ENCODE data around the gene FXYD4. TPM values are rescaled to one million over a fixed set of nuclear protein-coding genes. Genes with fewer than 3 reads are reported as not detected.
"Not testable (repeated sequence)": the region's sequence is repeated elsewhere in the genome, so short reads cannot be mapped to it uniquely, and the experiment has no call there.

FXYD4 gene
- total RNA-seq, 1 donor from 2014 or later: not detected

- TF ChIP-seq, protein P1, sequence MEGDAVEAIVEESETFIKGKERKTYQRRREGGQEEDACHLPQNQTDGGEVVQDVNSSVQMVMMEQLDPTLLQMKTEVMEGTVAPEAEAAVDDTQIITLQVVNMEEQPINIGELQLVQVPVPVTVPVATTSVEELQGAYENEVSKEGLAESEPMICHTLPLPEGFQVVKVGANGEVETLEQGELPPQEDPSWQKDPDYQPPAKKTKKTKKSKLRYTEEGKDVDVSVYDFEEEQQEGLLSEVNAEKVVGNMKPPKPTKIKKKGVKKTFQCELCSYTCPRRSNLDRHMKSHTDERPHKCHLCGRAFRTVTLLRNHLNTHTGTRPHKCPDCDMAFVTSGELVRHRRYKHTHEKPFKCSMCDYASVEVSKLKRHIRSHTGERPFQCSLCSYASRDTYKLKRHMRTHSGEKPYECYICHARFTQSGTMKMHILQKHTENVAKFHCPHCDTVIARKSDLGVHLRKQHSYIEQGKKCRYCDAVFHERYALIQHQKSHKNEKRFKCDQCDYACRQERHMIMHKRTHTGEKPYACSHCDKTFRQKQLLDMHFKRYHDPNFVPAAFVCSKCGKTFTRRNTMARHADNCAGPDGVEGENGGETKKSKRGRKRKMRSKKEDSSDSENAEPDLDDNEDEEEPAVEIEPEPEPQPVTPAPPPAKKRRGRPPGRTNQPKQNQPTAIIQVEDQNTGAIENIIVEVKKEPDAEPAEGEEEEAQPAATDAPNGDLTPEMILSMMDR (IDR thresholded peaks at IDR 0.05): no peak
- Mint-ChIP-seq H3K4me3 (ENCODE audit: unreplicated experiment) (no peak overlapping the region), H3K9me3 (ENCODE audit: low read depth) (no peaks in the 10 kb centered on the region), H3K4me1 (ENCODE audit: low read depth) (peaks cover 16% of the 10 kb centered on the region), H3K36me3 (ENCODE audit: low read depth) (no peaks in the 10 kb centered on the region), H3K27me3 (ENCODE audit: low read depth) (no peaks in the 10 kb centered on the region), H3K27ac (ENCODE audit: unreplicated experiment) (no peak overlapping the region)
- DNase-seq (ENCODE audit: low spot score): no peak
Observed at GRCh38 chr10:43417950-43418768, 46.7 kb downstream of the FXYD4 start.

DNA sequence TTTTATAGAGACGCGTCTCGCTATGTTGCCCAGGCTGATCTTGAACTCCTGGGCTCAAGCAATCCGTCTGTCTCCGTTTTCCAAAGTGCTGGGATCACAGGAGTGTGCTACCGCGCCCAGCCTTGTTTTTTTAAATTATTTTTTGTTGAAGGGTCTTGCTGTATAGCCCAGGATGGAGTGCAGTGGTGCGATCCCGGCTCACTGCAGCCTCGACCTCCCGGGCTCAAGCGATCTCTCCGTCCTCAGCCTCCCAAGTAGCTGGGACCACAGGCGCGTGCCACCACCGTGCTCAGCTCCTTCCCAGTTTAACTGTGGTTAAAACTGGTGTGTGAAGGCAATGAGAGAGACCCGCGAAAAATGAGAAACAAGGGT lies 48.5 kb downstream of the FXYD4 start:
- Mint-ChIP-seq H3K36me3 (ENCODE audit: low read depth) (no peaks in the 10 kb centered on the region), H3K27ac (ENCODE audit: unreplicated experiment) (peak overlapping the region; percentile 89), H3K9me3 (ENCODE audit: low read depth) (no peaks in the 10 kb centered on the region), H3K4me1 (ENCODE audit: low read depth) (peaks cover 16% of the 10 kb centered on the region), H3K4me3 (ENCODE audit: unreplicated experiment) (peak overlapping the region; percentile 87), H3K27me3 (ENCODE audit: low read depth) (no peaks in the 10 kb centered on the region)
- TF ChIP-seq, protein P1 (IDR thresholded peaks at IDR 0.05): no peak
- DNase-seq (ENCODE audit: low spot score): no peak

- TF ChIP-seq, protein P1 (IDR thresholded peaks at IDR 0.05): peak; percentile 71
- Mint-ChIP-seq H3K27ac (ENCODE audit: unreplicated experiment) (peak overlapping the region; percentile 98), H3K27me3 (ENCODE audit: low read depth) (no peaks in the 10 kb centered on the region), H3K36me3 (ENCODE audit: low read depth) (no peaks in the 10 kb centered on the region), H3K4me3 (ENCODE audit: unreplicated experiment) (peak overlapping the region; percentile 87), H3K9me3 (ENCODE audit: low read depth) (no peaks in the 10 kb centered on the region), H3K4me1 (ENCODE audit: low read depth) (peaks cover 16% of the 10 kb centered on the region)
- DNase-seq (ENCODE audit: low spot score): no peak
Observed at GRCh38 chr10:43420369-43421200, 49.1 kb downstream of the FXYD4 start.

- H3K4me3 Mint-ChIP-seq (ENCODE audit: unreplicated experiment): peak overlapping the region; percentile 87
- TF ChIP-seq, protein P1 (IDR thresholded peaks at IDR 0.05): no peak
- no peaks in the 10 kb centered on the region for H3K36me3 Mint-ChIP-seq (ENCODE audit: low read depth)
- H3K27me3 Mint-ChIP-seq (ENCODE audit: low read depth): no peaks in the 10 kb centered on the region
- DNase-seq (ENCODE audit: low spot score): no peak
- H3K27ac Mint-ChIP-seq (ENCODE audit: unreplicated experiment): peak overlapping the region; percentile 98
- no peaks in the 10 kb centered on the region for H3K9me3 Mint-ChIP-seq (ENCODE audit: low read depth)
- H3K4me1 Mint-ChIP-seq (ENCODE audit: low read depth): peaks cover 16% of the 10 kb centered on the region
Observed at GRCh38 chr10:43421201-43421507, 49.7 kb downstream of the FXYD4 start.

DNA sequence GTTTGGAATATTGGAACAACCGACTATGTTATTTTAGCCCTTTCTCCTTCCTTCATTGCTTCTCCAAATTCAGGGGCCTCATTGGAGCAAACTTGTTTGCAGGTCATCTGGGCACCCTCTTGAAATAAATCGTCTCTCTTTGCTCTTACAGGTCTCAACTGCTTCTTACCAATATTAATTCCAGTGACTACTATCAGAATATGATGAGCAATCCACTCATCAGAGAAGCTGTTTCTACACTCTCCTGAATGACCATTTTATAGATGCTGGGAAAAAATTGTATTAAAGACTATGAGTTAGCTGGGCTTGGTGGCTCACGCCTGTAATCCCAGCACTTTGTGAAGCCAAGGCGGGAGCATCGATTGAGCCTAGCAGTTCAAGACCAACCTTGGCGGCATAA lies 50.1 kb downstream of the FXYD4 start:
- peak overlapping the region; percentile 31 for H3K4me3 Mint-ChIP-seq (ENCODE audit: unreplicated experiment)
- H3K27ac Mint-ChIP-seq (ENCODE audit: unreplicated experiment): peak overlapping the region; percentile 53
- no peaks in the 10 kb centered on the region for H3K27me3 Mint-ChIP-seq (ENCODE audit: low read depth)
- H3K36me3 Mint-ChIP-seq (ENCODE audit: low read depth): no peaks in the 10 kb centered on the region
- peaks cover 16% of the 10 kb centered on the region for H3K4me1 Mint-ChIP-seq (ENCODE audit: low read depth)
- TF ChIP-seq, protein P1 (IDR thresholded peaks at IDR 0.05): no peak
- H3K9me3 Mint-ChIP-seq (ENCODE audit: low read depth): no peaks in the 10 kb centered on the region
- no peak for DNase-seq (ENCODE audit: low spot score)

GRCh38 chr10:43421944-43422343 lies 50.5 kb downstream of the FXYD4 start:
- H3K4me1 Mint-ChIP-seq (ENCODE audit: low read depth): peaks cover 16% of the 10 kb centered on the region
- not testable (repeated sequence) for H3K27ac Mint-ChIP-seq (ENCODE audit: unreplicated experiment); H3K27me3 Mint-ChIP-seq (ENCODE audit: low read depth); H3K4me3 Mint-ChIP-seq (ENCODE audit: unreplicated experiment); DNase-seq (ENCODE audit: low spot score); H3K36me3 Mint-ChIP-seq (ENCODE audit: low read depth); H3K9me3 Mint-ChIP-seq (ENCODE audit: low read depth)
